Renal cortex interstitium (tissue), 15 donors: Measurements from ENCODE around the gene CELSR3. TPM values are rescaled to one million over a fixed set of nuclear protein-coding genes. Genes with fewer than 3 reads are reported as not detected.

ENCODE experiments used
- DNase-seq, 11 donors: peaks; one replicate each; pipeline ENCODE4 v3.0.0-alpha.2; 2013; ENCODE audit warnings: low read depth in 9 of 11, low spot score in 4 of 11; ENCODE audit errors: extremely low read depth in 1 of 11
- long read RNA-seq, 16 experiments: transcript quantifications; one replicate each; lab custom pipeline, GENCODE V29; 2026
- polyA plus RNA-seq, 3 donors: library from polyadenylated mRNA; unstranded; fragments of 120-200 nt; gene quantifications; one replicate each; pipeline ENCODE4 v1.2.1, GENCODE V29; 2013; ENCODE audit not compliant: insufficient read length in 3 of 3

CELSR3 gene
- polyA plus RNA-seq, result 1 to 10 TPM; 1.2 to 1.3 (median 1.2) TPM
- long read RNA-seq, donor 1, result 0 reads
- long read RNA-seq, donor 2, result 0 reads
- long read RNA-seq, donor 3, result 0 reads
- long read RNA-seq, donor 4, result 0 reads
- long read RNA-seq, donor 5, result 0 reads
- long read RNA-seq, donor 6, partial matches to known transcripts, result 0 of 1 reads
- long read RNA-seq, donor 6, other reads (novel, unspliced or antisense), result 0 of 1 reads
- long read RNA-seq, donor 7, result 0 reads
- long read RNA-seq, donor 8, result 0 reads
- long read RNA-seq, donor 9, result 0 reads
- long read RNA-seq, donor 10, result 0 reads
- long read RNA-seq, donor 11, result 0 reads
- long read RNA-seq, donor 12, result 0 reads
- long read RNA-seq, donor 13, result 0 reads
- long read RNA-seq, donor 14, result 0 reads
- long read RNA-seq, donor 15, result 0 reads
- long read RNA-seq, donor 16, result 0 reads

GRCh38 chr3:48662753-48663488 lies at the start of gene CELSR3:
Gene CELSR3, minus strand, starts transcription at chr3:48662886. Its CDS starts 252 bp downstream, at chr3:48662634.
- DNase-seq, result peak in 8 of 11 donors; percentile 53 to 77 (median 72)

- no peak for DNase-seq
Measured at GRCh38 chr3:48711727-48712126, 49.0 kb upstream of the CELSR3 start.

- no peak for DNase-seq
Measured at GRCh38 chr3:48709051-48709461, 46.4 kb upstream of the CELSR3 start.

GRCh38 chr3:48708481-48708889 lies 45.8 kb upstream of the CELSR3 start:
- DNase-seq, result no peak

- DNase-seq, result no peak
Measured at GRCh38 chr3:48707157-48707556, 44.5 kb upstream of the CELSR3 start.

GRCh38 chr3:48702320-48702920 lies 39.7 kb upstream of the CELSR3 start:
- no peak for DNase-seq

GRCh38 chr3:48700731-48701405 lies 38.2 kb upstream of the CELSR3 start:
- no peak for DNase-seq

GRCh38 chr3:48698891-48699290 lies 36.2 kb upstream of the CELSR3 start:
- no peak for DNase-seq

- no peak for DNase-seq
Measured at GRCh38 chr3:48697952-48698351, 35.3 kb upstream of the CELSR3 start.

- DNase-seq, result no peak
Measured at GRCh38 chr3:48696601-48697000, 33.9 kb upstream of the CELSR3 start.

- no peak for DNase-seq
Measured at GRCh38 chr3:48696156-48696555, 33.5 kb upstream of the CELSR3 start.

- no peak for DNase-seq
Measured at GRCh38 chr3:48695393-48695753, 32.7 kb upstream of the CELSR3 start.

- no peak for DNase-seq
Measured at GRCh38 chr3:48694610-48695392, 32.1 kb upstream of the CELSR3 start.

GRCh38 chr3:48693826-48694225 lies 31.1 kb upstream of the CELSR3 start:
- DNase-seq, result no peak

- no peak for DNase-seq
Measured at GRCh38 chr3:48692551-48692950, 29.9 kb upstream of the CELSR3 start.

- DNase-seq, result no peak
Measured at GRCh38 chr3:48690846-48691458, 28.3 kb upstream of the CELSR3 start.

GRCh38 chr3:48689384-48689783 lies 26.7 kb upstream of the CELSR3 start:
- DNase-seq, result no peak

- DNase-seq, result no peak
Measured at GRCh38 chr3:48688737-48689075, 26.0 kb upstream of the CELSR3 start.
